Tibial nerve (tissue), 4 donors: ENCODE results near the gene WIZ. TPM values are rescaled to one million over a fixed set of nuclear protein-coding genes. Genes with fewer than 3 reads are reported as not detected.

Experiments
- DNase-seq, 2 donors: peaks; one replicate each; pipeline ENCODE4 v3.0.0-alpha.2; 2019; ENCODE audit warnings: low spot score in 2 of 2
- H3K27ac ChIP-seq, 4 donors: fragments of 200-600 bp; sonication (generic) in 3 of 4; one replicate each; pipeline ENCODE4 v1.5.1; 2017 to 2019; ENCODE audit warnings: mild to moderate bottlenecking in 1 of 4
- H3K27me3 ChIP-seq, 2 donors: fragments of 200-600 bp; sonication (generic) in 1 of 2; one replicate each; pipeline versions ENCODE4 v1.5.1 to v1.6.0; 2017 to 2019
- H3K36me3 ChIP-seq, 3 donors: fragments of 200-600 bp; sonication (generic); one replicate each; pipeline ENCODE4 v1.5.1; 2018 to 2019
- H3K4me1 ChIP-seq, 4 donors: fragments of 200-600 bp; sonication (generic) in 3 of 4; one replicate each; pipeline ENCODE4 v1.5.1; 2017 to 2019
- H3K4me3 ChIP-seq, 4 donors: fragments of 200-600 bp; sonication (generic) in 3 of 4; one replicate each; pipeline ENCODE4 v1.5.1; 2017 to 2019; ENCODE audit warnings: mild to moderate bottlenecking in 1 of 4, moderate library complexity in 1 of 4
- H3K9me3 ChIP-seq, 4 donors: fragments of 200-600 bp; sonication (generic) in 3 of 4; one replicate each; pipeline ENCODE4 v1.5.1; 2017 to 2019
- CTCF ChIP-seq, 5 experiments: fragments of 200-600 bp in 3 of 5; fragments of 450-650 bp in 2 of 5; sonication (generic) in 3 of 5; IDR thresholded peaks; one replicate each; pipeline ENCODE4 v1.5.1; 2016 to 2019; ENCODE audit warnings: antibody characterized with exemption in 5 of 5, mild to moderate bottlenecking in 3 of 5, moderate library complexity in 2 of 5
- EP300 ChIP-seq, 2 donors: sonication (generic); formaldehyde crosslinking; IDR thresholded peaks; one replicate each; pipeline ENCODE4 v1.6.1; 2017; ENCODE audit warnings: antibody characterized with exemption in 2 of 2, mild to moderate bottlenecking in 1 of 2
- POLR2A ChIP-seq, 2 donors: fragments of 450-650 bp; IDR thresholded peaks; one replicate each; pipeline ENCODE4 v1.6.1; 2017; ENCODE audit warnings: antibody characterized with exemption in 2 of 2, mild to moderate bottlenecking in 2 of 2, moderate library complexity in 2 of 2
- WGBS, 2 donors: methylation state at CpG; one replicate each; pipeline ENCODE4 v1.1.5; 2018; 5-methylcytosine and 5-hydroxymethylcytosine counted together
- total RNA-seq, 4 donors: library from RNA; depleted of rRNA; stranded (reverse); fragments of >200 nt; gene quantifications; one replicate each; pipeline ENCODE4 v1.1.0, GENCODE V29; 2016

WIZ gene
- total RNA-seq, 4 donors from 2014 or later = 31.5 to 108 (median 46.3) TPM

- 19 to 35% methylated on average over 14 of the region's 14 CpGs for WGBS, 2 donors
- no peak overlapping the region for H3K4me3 ChIP-seq
- H3K27me3 ChIP-seq = peaks cover 0 to 58% of the 10 kb centered on the region in 2 donors
- no peak for DNase-seq
- TF ChIP-seq CTCF (IDR thresholded peaks at IDR 0.05) (no peak), POLR2A (IDR thresholded peaks at IDR 0.05) (no peak), EP300 (IDR thresholded peaks at IDR 0.05) (no peak)
- peaks cover 0 to 38% (median 11%) of the 10 kb centered on the region in 4 donors for H3K4me1 ChIP-seq
- no peaks in the 10 kb centered on the region for H3K9me3 ChIP-seq
- H3K36me3 ChIP-seq = no peaks in the 10 kb centered on the region
- no peak overlapping the region for H3K27ac ChIP-seq
Observed at GRCh38 chr19:15456441-15456840, 6.7 kb upstream of the WIZ start.

DNA sequence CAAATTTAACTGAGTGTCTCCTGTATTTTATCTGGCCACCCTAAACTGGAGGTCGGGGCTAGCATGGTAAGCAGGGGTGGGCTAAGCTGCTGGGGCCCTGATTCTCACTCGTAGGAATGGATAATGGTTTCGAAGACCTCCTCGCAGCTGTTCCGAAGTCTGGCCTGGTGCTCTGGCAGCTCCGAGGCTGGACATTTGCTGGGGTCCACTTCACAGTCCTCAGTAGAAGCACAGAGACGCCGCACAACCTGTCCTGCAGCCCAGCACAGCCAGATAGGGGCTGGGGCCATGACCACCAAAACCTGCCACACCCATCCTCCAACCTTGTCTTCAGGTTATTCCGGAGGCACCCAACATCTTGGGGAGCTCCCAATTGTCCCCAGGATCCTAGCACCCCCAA is 6.2 kb upstream of the WIZ start:
- no peaks in the 10 kb centered on the region for H3K9me3 ChIP-seq
- H3K36me3 ChIP-seq = no peaks in the 10 kb centered on the region
- H3K27ac ChIP-seq = no peak overlapping the region
- peaks cover 0 to 58% of the 10 kb centered on the region in 2 donors for H3K27me3 ChIP-seq
- H3K4me3 ChIP-seq = no peak overlapping the region
- TF ChIP-seq CTCF (IDR thresholded peaks at IDR 0.05) (no peak), EP300 (IDR thresholded peaks at IDR 0.05) (no peak), POLR2A (IDR thresholded peaks at IDR 0.05) (no peak)
- H3K4me1 ChIP-seq = peaks cover 0 to 38% (median 11%) of the 10 kb centered on the region in 4 donors
- WGBS, 2 donors = 85 to 89% methylated on average over 9 of the region's 9 CpGs
- DNase-seq = no peak

DNA sequence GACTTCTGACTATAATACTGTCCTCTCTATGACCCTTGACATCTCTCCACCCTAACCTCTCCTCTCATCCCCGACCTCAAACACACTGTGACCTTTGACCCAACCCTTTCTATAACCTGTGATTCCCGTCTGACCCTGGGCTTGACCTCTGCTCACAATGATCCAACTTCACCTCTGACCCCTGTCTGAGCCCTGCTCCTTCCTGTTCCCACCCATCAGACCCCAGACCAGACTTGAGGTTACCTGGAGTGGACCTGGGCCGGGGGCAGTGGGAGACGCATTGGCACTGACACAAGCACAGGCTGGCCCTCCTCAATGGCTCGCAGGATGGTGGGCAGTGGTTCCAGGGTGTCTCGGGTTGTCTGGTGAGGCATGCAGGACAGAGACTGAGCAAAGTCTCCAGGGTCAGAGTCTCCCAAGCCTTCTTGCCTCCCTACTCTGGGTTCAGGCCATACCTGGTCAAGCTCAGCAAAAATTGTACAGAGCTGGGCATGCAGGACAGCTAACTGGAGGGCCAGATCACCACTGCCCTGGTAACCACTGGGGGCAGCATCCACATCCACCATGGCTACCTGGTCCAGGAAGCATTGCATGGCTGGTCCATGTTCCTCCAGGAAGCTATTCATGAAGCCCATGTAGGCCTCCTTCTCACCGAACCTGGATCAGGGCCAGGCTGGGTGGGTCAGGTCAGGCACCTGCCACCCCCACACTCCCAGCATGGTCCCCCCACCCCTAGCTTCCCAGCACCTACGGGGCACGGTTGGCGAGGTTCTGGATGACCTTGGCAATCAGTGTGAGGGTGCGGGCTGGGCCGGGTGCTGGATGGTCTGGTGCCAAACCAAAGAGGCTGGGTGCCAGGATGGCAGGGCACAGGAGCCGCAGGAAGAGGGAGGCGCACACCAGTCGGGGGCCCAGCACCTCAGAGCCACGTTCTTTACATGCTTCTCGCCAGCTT is 4.4 kb upstream of the WIZ start:
- H3K4me1 ChIP-seq = peaks cover 0 to 43% (median 13%) of the 10 kb centered on the region in 4 donors
- no peaks in the 10 kb centered on the region for H3K9me3 ChIP-seq
- 83 to 84% methylated on average over 16 to 17 of the region's 17 CpGs for WGBS, 2 donors
- H3K36me3 ChIP-seq = no peaks in the 10 kb centered on the region
- TF ChIP-seq EP300 (IDR thresholded peaks at IDR 0.05) (no peak), CTCF (IDR thresholded peaks at IDR 0.05) (no peak), POLR2A (IDR thresholded peaks at IDR 0.05) (no peak)
- peaks cover 0 to 55% of the 10 kb centered on the region in 2 donors for H3K27me3 ChIP-seq
- H3K27ac ChIP-seq = no peak overlapping the region
- no peak for DNase-seq
- H3K4me3 ChIP-seq = no peak overlapping the region

DNA sequence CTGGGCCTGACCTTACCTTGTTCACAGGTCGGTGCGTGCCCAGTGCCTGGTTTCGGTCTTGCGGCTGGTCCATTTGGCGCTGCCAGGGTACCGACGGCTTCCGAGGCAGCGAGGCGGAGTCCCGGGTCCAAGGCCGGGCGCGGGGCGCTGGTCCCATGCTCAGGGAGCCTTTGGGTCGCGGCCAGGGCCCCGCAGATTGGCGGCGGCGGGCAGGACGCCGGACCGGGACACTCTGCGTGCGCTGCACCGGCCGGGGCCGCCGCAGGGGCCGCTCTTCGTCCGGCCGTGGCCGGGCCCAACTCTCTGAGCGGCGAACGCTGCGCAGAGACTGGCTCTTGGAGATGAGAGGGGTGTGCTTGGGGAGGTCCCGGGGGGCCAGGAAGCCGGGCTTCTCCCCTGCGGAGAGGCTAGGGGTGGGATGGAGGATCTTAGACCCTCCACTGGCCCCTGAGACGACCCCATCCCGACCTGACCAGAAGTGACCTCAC is 3.4 kb upstream of the WIZ start:
- peaks cover 0 to 53% (median 19%) of the 10 kb centered on the region in 4 donors for H3K4me1 ChIP-seq
- H3K27me3 ChIP-seq = peaks cover 0 to 44% of the 10 kb centered on the region in 2 donors
- TF ChIP-seq POLR2A (IDR thresholded peaks at IDR 0.05) = no peak
- peak in 2 of 5 experiments; percentile 11 to 13 for TF ChIP-seq CTCF (IDR thresholded peaks at IDR 0.05)
- no peak for TF ChIP-seq EP300 (IDR thresholded peaks at IDR 0.05)
- DNase-seq = no peak
- peak overlapping the region in 1 of 4 donors; percentile 66 for H3K27ac ChIP-seq
- no peaks in the 10 kb centered on the region for H3K36me3 ChIP-seq
- whole genome bisulfite sequencing, 2 donors = 4 to 11% methylated on average over 5 to 39 of the region's 44 CpGs
- no peaks in the 10 kb centered on the region for H3K9me3 ChIP-seq
- H3K4me3 ChIP-seq = peak overlapping the region; percentile 19 to 51 (median 28)
